Mammary epithelial cell (primary cell): ENCODE data around the gene ALPG.

Experiments used
- EZH2 ChIP-seq: IDR thresholded peaks from 2 replicates; pipeline ENCODE4 v1.6.1; 2012; ENCODE audit warnings: low read length, inconsistent platforms, borderline replicate concordance
- TF ChIP-seq, protein P1 (sequence below), 2 donors: IDR thresholded peaks in 1 of 2; conservative IDR thresholded peaks in 1 of 2; 2 replicates each; pipeline ENCODE4 v1.5.1; 2011 to 2012; ENCODE audit warnings: inconsistent platforms in 2 of 2, low read length in 2 of 2, mild to moderate bottlenecking in 2 of 2, control low read depth in 1 of 2, low read depth in 1 of 2; ENCODE audit not compliant: insufficient read depth in 1 of 2; ENCODE audit errors: extremely low read depth in 1 of 2

DNA sequence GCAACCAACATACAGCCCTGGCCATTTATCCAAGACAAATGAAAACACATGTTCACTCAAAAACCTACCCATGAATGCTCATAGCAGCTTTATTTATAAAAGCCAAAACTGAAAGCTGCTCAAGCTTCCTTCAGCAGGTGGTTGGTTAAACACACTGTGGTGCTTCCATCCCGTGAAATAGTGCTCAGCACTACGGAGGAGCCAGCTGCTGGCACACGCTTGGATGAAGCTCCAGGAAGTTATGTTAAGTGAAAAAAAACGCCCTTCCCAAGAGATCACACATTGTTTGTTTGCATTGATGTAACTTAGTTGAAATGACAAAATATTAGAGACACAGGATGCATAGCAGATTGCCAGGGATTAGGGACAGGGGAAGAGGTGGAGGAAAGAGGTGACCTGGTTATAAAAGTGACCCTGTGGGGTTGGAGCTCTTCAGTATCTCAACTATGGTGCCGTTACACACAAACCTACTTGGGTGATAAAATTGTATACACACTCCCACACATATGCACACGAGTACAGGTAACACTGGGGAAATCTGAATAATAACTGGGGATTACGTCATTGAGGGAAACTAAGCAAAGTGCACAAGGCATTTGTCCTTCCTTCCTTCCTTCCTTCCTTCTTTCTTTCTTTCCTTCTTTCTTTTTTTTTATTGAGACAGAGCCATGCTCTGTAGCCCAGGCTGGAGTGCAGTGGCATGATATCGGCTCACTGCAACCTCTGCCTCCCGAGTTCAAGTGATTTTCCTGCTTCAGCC lies 6.2 kb upstream of the ALPG start:
- no peak for TF ChIP-seq EZH2
- TF ChIP-seq, protein P1, sequence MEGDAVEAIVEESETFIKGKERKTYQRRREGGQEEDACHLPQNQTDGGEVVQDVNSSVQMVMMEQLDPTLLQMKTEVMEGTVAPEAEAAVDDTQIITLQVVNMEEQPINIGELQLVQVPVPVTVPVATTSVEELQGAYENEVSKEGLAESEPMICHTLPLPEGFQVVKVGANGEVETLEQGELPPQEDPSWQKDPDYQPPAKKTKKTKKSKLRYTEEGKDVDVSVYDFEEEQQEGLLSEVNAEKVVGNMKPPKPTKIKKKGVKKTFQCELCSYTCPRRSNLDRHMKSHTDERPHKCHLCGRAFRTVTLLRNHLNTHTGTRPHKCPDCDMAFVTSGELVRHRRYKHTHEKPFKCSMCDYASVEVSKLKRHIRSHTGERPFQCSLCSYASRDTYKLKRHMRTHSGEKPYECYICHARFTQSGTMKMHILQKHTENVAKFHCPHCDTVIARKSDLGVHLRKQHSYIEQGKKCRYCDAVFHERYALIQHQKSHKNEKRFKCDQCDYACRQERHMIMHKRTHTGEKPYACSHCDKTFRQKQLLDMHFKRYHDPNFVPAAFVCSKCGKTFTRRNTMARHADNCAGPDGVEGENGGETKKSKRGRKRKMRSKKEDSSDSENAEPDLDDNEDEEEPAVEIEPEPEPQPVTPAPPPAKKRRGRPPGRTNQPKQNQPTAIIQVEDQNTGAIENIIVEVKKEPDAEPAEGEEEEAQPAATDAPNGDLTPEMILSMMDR (conservative IDR thresholded peaks at IDR 0.05 in 1 of 2, IDR thresholded peaks at IDR 0.05 in 1 of 2; ENCODE audit: extremely low read depth in 1 of 2, insufficient read depth in 1 of 2, low read depth in 1 of 2, low read length in 2 of 2), result no peak
